Measurements from ENCODE around the gene TATDN2.

The TATDN2 gene

DNA sequence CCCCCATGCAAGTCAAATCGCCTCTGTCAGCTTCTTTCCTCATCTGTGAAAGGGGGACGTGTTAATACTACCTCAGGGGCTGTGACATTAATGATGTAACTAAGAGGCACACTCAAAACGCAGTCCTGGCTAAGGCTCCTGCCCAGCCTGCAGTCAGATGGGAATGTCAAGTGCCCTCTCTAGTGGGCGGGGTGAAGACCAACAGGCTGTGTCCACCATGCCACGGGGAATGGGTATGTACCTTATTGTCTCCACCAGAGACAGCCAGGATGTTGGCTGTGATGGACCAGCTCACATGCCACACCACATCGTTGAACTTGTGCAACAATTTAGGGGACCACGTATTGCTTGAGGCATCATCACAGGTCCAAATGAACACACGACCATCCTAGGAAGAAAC is 55.5 kb downstream of the TATDN2 start:
- H2BK120ac ChIP-seq (ENCODE audit: low read depth, low read length), result no peak overlapping the region
- no peak for DNase-seq (ENCODE audit: low spot score)
- H3K18ac ChIP-seq (ENCODE audit: low read length), result no peak overlapping the region
- no peaks in the 10 kb centered on the region for H3K9me3 ChIP-seq (replicated peaks in 1 of 2; ENCODE audit: control insufficient read depth in 2 of 2, insufficient read depth in 1 of 2, low read depth in 1 of 2, low read length in 2 of 2)
- H3K79me1 ChIP-seq (ENCODE audit: low read depth, low read length), result no peaks in the 10 kb centered on the region
- H2BK5ac ChIP-seq (ENCODE audit: low read length), result no peak overlapping the region
- no peak overlapping the region for H2AFZ ChIP-seq (ENCODE audit: low read length)
- no peak overlapping the region for H3K4ac ChIP-seq (ENCODE audit: low read length)
- WGBS, 2 donors (ENCODE audit: extremely low coverage in 2 of 2, insufficient read length in 2 of 2, insufficient replicate concordance in 1 of 2), result no CpG with 5 or more reads among the region's 8 CpGs
- no peaks in the 10 kb centered on the region for H3K4me1 ChIP-seq (ENCODE audit: control insufficient read depth in 2 of 2, insufficient read depth in 1 of 2, low read depth in 1 of 2, low read length in 2 of 2)
- H3K4me3 ChIP-seq (ENCODE audit: low read length in 2 of 2), result no peak overlapping the region
- H3K23ac ChIP-seq (ENCODE audit: low read depth, low read length, poor library complexity), result no peak overlapping the region
- H3K9ac ChIP-seq (ENCODE audit: low read depth, low read length, poor library complexity), result no peak overlapping the region
- no peak overlapping the region for H3K4me2 ChIP-seq (ENCODE audit: insufficient read depth, low read length, poor library complexity, severe bottlenecking)
- H2BK12ac ChIP-seq (ENCODE audit: low read length), result no peak overlapping the region
- no peak overlapping the region for H2AK5ac ChIP-seq (ENCODE audit: low read depth, low read length)
- H3K14ac ChIP-seq (ENCODE audit: low read length), result no peak overlapping the region
- no peaks in the 10 kb centered on the region for H3K27me3 ChIP-seq (ENCODE audit: control insufficient read depth in 3 of 3, insufficient read depth in 3 of 3, low read depth in 1 of 3, low read length in 3 of 3)
- no peak overlapping the region for H4K91ac ChIP-seq (ENCODE audit: low read depth, low read length, poor library complexity)
- no peak overlapping the region for H4K8ac ChIP-seq (ENCODE audit: low read depth, low read length)
- H3K27ac ChIP-seq (replicated peaks; ENCODE audit: low read length), result no peak overlapping the region
- peaks cover 58 to 99% of the 10 kb centered on the region in 2 donors for H3K36me3 ChIP-seq (replicated peaks in 1 of 2; ENCODE audit: control insufficient read depth in 2 of 2, insufficient read depth in 2 of 2, low read length in 2 of 2)
- no peak overlapping the region for H2BK15ac ChIP-seq (ENCODE audit: low read length)

DNA sequence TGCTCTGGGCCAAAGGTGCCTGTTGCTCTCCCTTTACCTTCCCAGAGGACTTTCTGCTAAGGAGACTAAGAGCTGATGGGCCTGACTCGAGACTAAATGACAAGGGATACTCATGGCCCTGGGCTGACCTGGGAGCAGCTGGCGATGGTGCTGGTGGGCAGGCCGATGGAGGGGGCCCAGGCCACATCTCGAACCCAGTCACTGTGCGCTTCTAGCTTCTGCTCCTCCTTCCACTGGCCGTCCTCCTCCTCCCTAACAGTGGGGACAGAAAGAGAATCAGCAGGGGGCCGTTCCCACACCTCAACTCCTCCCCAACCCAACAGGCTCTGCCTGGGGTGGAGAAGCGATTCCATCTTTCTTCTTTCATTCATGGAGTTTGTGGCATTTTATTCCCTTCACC is 56.6 kb downstream of the TATDN2 start:
- Histone ChIP-seq H2BK5ac (ENCODE audit: low read length) (no peak overlapping the region), H2BK120ac (ENCODE audit: low read depth, low read length) (no peak overlapping the region), H3K9me3 (replicated peaks in 1 of 2; ENCODE audit: control insufficient read depth in 2 of 2, insufficient read depth in 1 of 2, low read depth in 1 of 2, low read length in 2 of 2) (no peaks in the 10 kb centered on the region), H3K27me3 (ENCODE audit: control insufficient read depth in 3 of 3, insufficient read depth in 3 of 3, low read depth in 1 of 3, low read length in 3 of 3) (no peaks in the 10 kb centered on the region), H3K36me3 (replicated peaks in 1 of 2; ENCODE audit: control insufficient read depth in 2 of 2, insufficient read depth in 2 of 2, low read length in 2 of 2) (peaks cover 54 to 99% of the 10 kb centered on the region in 2 donors), H4K91ac (ENCODE audit: low read depth, low read length, poor library complexity) (no peak overlapping the region), H3K79me1 (ENCODE audit: low read depth, low read length) (no peaks in the 10 kb centered on the region), H2AFZ (ENCODE audit: low read length) (no peak overlapping the region), H2AK5ac (ENCODE audit: low read depth, low read length) (no peak overlapping the region), H3K23ac (ENCODE audit: low read depth, low read length, poor library complexity) (peak overlapping the region; percentile 46), H3K9ac (ENCODE audit: low read depth, low read length, poor library complexity) (no peak overlapping the region), H2BK12ac (ENCODE audit: low read length) (no peak overlapping the region), H3K4me2 (ENCODE audit: insufficient read depth, low read length, poor library complexity, severe bottlenecking) (no peak overlapping the region), H3K4me3 (ENCODE audit: low read length in 2 of 2) (peak overlapping the region in 1 of 2 donors; percentile 52), H3K4ac (ENCODE audit: low read length) (no peak overlapping the region), H3K18ac (ENCODE audit: low read length) (no peak overlapping the region), H3K4me1 (ENCODE audit: control insufficient read depth in 2 of 2, insufficient read depth in 1 of 2, low read depth in 1 of 2, low read length in 2 of 2) (no peaks in the 10 kb centered on the region), H3K14ac (ENCODE audit: low read length) (no peak overlapping the region), H2BK15ac (ENCODE audit: low read length) (no peak overlapping the region), H3K27ac (replicated peaks; ENCODE audit: low read length) (no peak overlapping the region), H4K8ac (ENCODE audit: low read depth, low read length) (no peak overlapping the region)
- no peak for DNase-seq (ENCODE audit: low spot score)
- WGBS, 2 donors (ENCODE audit: extremely low coverage in 2 of 2, insufficient read length in 2 of 2, insufficient replicate concordance in 1 of 2), result no CpG with 5 or more reads among the region's 8 CpGs

GRCh38 chr3:10305331-10305902 is 57.2 kb downstream of the TATDN2 start:
- no peaks in the 10 kb centered on the region for H3K27me3 ChIP-seq (ENCODE audit: control insufficient read depth in 3 of 3, insufficient read depth in 3 of 3, low read depth in 1 of 3, low read length in 3 of 3)
- H3K4me2 ChIP-seq (ENCODE audit: insufficient read depth, low read length, poor library complexity, severe bottlenecking), result no peak overlapping the region
- no peak overlapping the region for H2BK5ac ChIP-seq (ENCODE audit: low read length)
- no peak overlapping the region for H2BK120ac ChIP-seq (ENCODE audit: low read depth, low read length)
- H2BK12ac ChIP-seq (ENCODE audit: low read length), result no peak overlapping the region
- no peak for DNase-seq (ENCODE audit: low spot score)
- H2AK5ac ChIP-seq (ENCODE audit: low read depth, low read length), result no peak overlapping the region
- no peaks in the 10 kb centered on the region for H3K79me1 ChIP-seq (ENCODE audit: low read depth, low read length)
- H3K27ac ChIP-seq (replicated peaks; ENCODE audit: low read length), result no peak overlapping the region
- WGBS, 2 donors (ENCODE audit: extremely low coverage in 2 of 2, insufficient read length in 2 of 2, insufficient replicate concordance in 1 of 2), result no CpG with 5 or more reads among the region's 4 CpGs
- H3K36me3 ChIP-seq (replicated peaks in 1 of 2; ENCODE audit: control insufficient read depth in 2 of 2, insufficient read depth in 2 of 2, low read length in 2 of 2), result peaks cover 49 to 99% of the 10 kb centered on the region in 2 donors
- no peak overlapping the region for H3K4ac ChIP-seq (ENCODE audit: low read length)
- H3K14ac ChIP-seq (ENCODE audit: low read length), result no peak overlapping the region
- no peaks in the 10 kb centered on the region for H3K9me3 ChIP-seq (replicated peaks in 1 of 2; ENCODE audit: control insufficient read depth in 2 of 2, insufficient read depth in 1 of 2, low read depth in 1 of 2, low read length in 2 of 2)
- no peak overlapping the region for H2AFZ ChIP-seq (ENCODE audit: low read length)
- no peak overlapping the region for H3K18ac ChIP-seq (ENCODE audit: low read length)
- H3K23ac ChIP-seq (ENCODE audit: low read depth, low read length, poor library complexity), result no peak overlapping the region
- H3K4me1 ChIP-seq (ENCODE audit: control insufficient read depth in 2 of 2, insufficient read depth in 1 of 2, low read depth in 1 of 2, low read length in 2 of 2), result no peaks in the 10 kb centered on the region
- H3K9ac ChIP-seq (ENCODE audit: low read depth, low read length, poor library complexity), result no peak overlapping the region
- no peak overlapping the region for H2BK15ac ChIP-seq (ENCODE audit: low read length)
- no peak overlapping the region for H3K4me3 ChIP-seq (ENCODE audit: low read length in 2 of 2)
- no peak overlapping the region for H4K91ac ChIP-seq (ENCODE audit: low read depth, low read length, poor library complexity)
- H4K8ac ChIP-seq (ENCODE audit: low read depth, low read length), result no peak overlapping the region

DNA sequence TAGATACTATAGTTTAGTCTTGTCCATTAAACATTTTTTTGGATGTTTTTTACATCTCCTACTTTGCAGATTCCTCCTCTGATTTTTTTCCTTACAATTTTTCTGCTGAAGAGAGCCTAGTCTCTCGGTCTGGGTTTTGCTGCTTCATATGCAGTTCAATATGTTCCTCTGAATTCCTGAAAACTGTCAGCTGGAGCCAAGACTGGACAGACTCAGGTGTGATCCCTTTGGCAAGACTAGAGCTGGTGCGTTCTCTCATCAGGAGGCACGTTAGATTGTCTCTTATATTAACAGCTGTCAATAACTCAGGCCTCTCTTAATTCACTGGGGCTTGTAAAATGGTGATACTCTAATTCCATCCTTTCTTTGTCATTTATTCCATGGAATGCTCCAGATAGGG is 57.9 kb downstream of the TATDN2 start:
- no peak overlapping the region for H3K27ac ChIP-seq (replicated peaks; ENCODE audit: low read length)
- no peak for DNase-seq (ENCODE audit: low spot score)
- H3K36me3 ChIP-seq (replicated peaks in 1 of 2; ENCODE audit: control insufficient read depth in 2 of 2, insufficient read depth in 2 of 2, low read length in 2 of 2), result peaks cover 44 to 99% of the 10 kb centered on the region in 2 donors

More for the DNA sequence above, 57.9 kb downstream of the TATDN2 start:
- Histone ChIP-seq H3K4ac (ENCODE audit: low read length) (no peak overlapping the region), H3K14ac (ENCODE audit: low read length) (no peak overlapping the region), H3K4me2 (ENCODE audit: insufficient read depth, low read length, poor library complexity, severe bottlenecking) (no peak overlapping the region), H3K79me1 (ENCODE audit: low read depth, low read length) (no peaks in the 10 kb centered on the region), H3K23ac (ENCODE audit: low read depth, low read length, poor library complexity) (no peak overlapping the region), H3K9me3 (replicated peaks in 1 of 2; ENCODE audit: control insufficient read depth in 2 of 2, insufficient read depth in 1 of 2, low read depth in 1 of 2, low read length in 2 of 2) (no peaks in the 10 kb centered on the region), H4K8ac (ENCODE audit: low read depth, low read length) (no peak overlapping the region), H2AK5ac (ENCODE audit: low read depth, low read length) (no peak overlapping the region), H2AFZ (ENCODE audit: low read length) (no peak overlapping the region), H3K4me1 (ENCODE audit: control insufficient read depth in 2 of 2, insufficient read depth in 1 of 2, low read depth in 1 of 2, low read length in 2 of 2) (no peaks in the 10 kb centered on the region), H3K4me3 (ENCODE audit: low read length in 2 of 2) (no peak overlapping the region), H2BK12ac (ENCODE audit: low read length) (no peak overlapping the region), H3K9ac (ENCODE audit: low read depth, low read length, poor library complexity) (no peak overlapping the region), H2BK5ac (ENCODE audit: low read length) (no peak overlapping the region), H2BK15ac (ENCODE audit: low read length) (no peak overlapping the region), H4K91ac (ENCODE audit: low read depth, low read length, poor library complexity) (no peak overlapping the region), H3K27me3 (ENCODE audit: control insufficient read depth in 3 of 3, insufficient read depth in 3 of 3, low read depth in 1 of 3, low read length in 3 of 3) (no peaks in the 10 kb centered on the region), H3K18ac (ENCODE audit: low read length) (no peak overlapping the region), H2BK120ac (ENCODE audit: low read depth, low read length) (no peak overlapping the region)
- WGBS, 2 donors (ENCODE audit: extremely low coverage in 2 of 2, insufficient read length in 2 of 2, insufficient replicate concordance in 1 of 2), result no CpG with 5 or more reads among the region's 3 CpGs

Measured in neuronal stem cell (in vitro differentiated cells).